ENCODE measurements around the gene GFI1. TPM values are rescaled to one million over a fixed set of nuclear protein-coding genes. Genes with fewer than 3 reads are reported as not detected.
A peak's percentile ranks its signal among the peaks of the same experiment; 100 is the strongest.

Gene GFI1
- total and polyA plus RNA-seq, 2 donors: 12.6 to 38.8 TPM

DNA sequence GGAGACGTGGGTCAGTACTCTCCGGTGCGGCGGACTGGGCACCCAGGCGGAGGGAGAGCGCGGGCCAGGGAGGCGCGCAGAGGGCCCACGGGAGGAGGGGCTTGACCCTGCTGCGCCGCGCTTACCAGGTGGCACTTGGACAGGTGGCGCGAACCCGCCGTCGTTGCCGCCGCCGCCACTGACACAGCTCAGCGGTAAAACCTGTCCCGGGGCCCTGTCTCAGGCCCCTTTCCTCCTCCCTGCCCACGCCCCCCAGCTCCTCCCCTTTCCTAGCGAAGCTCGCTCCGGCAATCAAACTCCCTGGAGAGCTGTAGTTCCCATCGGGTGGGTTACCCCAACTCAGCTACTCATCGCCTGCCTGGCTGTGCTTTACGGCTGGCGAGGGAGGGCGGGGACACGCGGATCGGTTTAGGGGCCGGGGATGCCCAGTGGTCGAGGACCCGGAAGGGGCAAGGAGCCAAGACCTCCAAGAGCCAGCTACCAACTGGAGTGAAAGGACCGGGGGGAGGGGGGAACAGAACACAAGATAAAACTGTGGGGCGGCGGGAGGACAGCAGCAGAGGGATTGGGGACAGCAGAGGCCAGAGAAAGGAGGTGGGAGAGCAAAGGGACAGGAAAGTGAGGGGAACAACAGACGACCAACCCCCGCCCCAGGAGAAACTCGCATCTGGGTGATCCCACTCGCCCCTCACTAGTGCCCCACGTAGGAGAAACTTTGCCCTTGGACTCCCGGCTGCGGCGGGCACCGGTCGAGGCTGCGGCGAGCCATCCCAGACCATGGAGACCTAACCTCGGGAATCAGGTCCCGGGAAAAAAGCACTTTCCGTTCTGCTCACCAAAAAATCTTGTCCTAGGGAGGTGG is 2.9 kb downstream of the GFI1 start:
- peak in 4 of 9 donors; percentile 59 to 85 (median 69) for DNase-seq (ENCODE audit: low read depth in 6 of 9, low spot score in 9 of 9)
- peaks cover 0 to 58% of the 10 kb centered on the region in 2 donors for H3K27me3 ChIP-seq (ENCODE audit: control insufficient read depth in 2 of 2, insufficient read depth in 1 of 2, low read length in 1 of 2)
- peak overlapping the region; percentile 78 to 90 for H3K27ac ChIP-seq (ENCODE audit: low read depth in 1 of 2, low read length in 1 of 2)
- H3K4me3 ChIP-seq (ENCODE audit: low read length in 2 of 2): peak overlapping the region; percentile 70 to 95
- peaks cover 19 to 26% of the 10 kb centered on the region in 2 donors for H3K36me3 ChIP-seq (ENCODE audit: control insufficient read depth in 2 of 2, insufficient read depth in 2 of 2, low read length in 1 of 2)
- H3K4me1 ChIP-seq (ENCODE audit: control insufficient read depth in 2 of 2, insufficient read depth in 2 of 2, low read length in 2 of 2): peaks cover 34 to 63% of the 10 kb centered on the region in 2 donors
- peaks cover 1 to 17% of the 10 kb centered on the region in 2 donors for H3K9me3 ChIP-seq (ENCODE audit: control insufficient read depth in 2 of 2, insufficient read depth in 1 of 2, low read length in 1 of 2)
- whole genome bisulfite sequencing: under 1% methylated on average over 56 of the region's 56 CpGs

DNA sequence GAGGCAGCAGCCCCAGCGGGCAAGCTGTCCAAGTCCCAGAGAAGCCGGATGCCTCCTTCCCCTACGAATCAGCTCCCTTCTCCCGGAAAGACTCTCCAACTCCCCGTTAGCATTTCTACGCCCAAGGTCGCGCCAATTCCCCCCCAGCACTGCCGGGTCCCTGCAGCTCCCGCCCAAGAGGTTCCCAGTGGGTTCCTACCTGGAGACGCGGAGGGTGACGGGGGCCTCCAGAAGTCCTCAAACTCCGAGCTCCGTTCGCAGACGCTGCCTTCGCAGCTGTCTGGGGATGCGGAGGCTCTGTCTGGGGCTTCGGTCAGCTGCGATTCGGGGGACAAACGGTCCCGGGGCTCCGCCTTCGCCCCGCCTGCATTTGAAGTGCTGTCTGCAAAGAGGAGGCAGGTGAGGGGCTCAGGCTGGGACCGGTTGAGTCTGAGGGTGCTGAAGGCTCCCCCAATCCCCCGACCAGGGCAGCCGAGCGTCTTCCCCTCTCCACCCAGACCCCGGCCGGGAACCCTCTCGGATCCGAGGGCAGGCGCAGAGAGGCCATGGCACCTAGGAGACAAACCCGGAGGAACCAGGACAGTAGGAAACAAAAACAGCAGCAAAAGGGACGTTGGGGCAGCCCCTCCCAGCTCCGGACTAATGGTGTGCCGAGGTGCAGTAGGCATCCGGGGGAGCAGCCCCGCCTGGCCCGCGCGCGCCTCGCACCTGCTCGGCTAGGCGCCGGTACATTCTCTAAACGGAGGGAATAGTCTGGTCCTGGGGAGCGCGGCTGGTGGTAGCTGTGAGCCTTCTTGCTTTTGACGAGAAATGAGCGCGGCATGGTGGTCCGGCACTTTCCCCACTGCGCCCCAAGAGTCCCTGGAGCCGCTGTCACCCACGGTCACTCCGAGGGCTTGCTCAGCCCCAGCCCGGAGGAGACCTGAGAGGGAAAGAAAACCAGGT is 3.8 kb downstream of the GFI1 start:
- peaks cover 1 to 17% of the 10 kb centered on the region in 2 donors for H3K9me3 ChIP-seq (ENCODE audit: control insufficient read depth in 2 of 2, insufficient read depth in 1 of 2, low read length in 1 of 2)
- DNase-seq (ENCODE audit: low read depth in 6 of 9, low spot score in 9 of 9): peak in 3 of 9 donors; percentile 51 to 71 (median 56)
- H3K4me3 ChIP-seq (ENCODE audit: low read length in 2 of 2): peak overlapping the region; percentile 70 to 95
- H3K27ac ChIP-seq (ENCODE audit: low read depth in 1 of 2, low read length in 1 of 2): peak overlapping the region; percentile 32 to 90
- peaks cover 23 to 35% of the 10 kb centered on the region in 2 donors for H3K36me3 ChIP-seq (ENCODE audit: control insufficient read depth in 2 of 2, insufficient read depth in 2 of 2, low read length in 1 of 2)
- H3K4me1 ChIP-seq (ENCODE audit: control insufficient read depth in 2 of 2, insufficient read depth in 2 of 2, low read length in 2 of 2): peaks cover 34 to 68% of the 10 kb centered on the region in 2 donors
- WGBS: under 1% methylated on average over 62 of the region's 62 CpGs
- H3K27me3 ChIP-seq (ENCODE audit: control insufficient read depth in 2 of 2, insufficient read depth in 1 of 2, low read length in 1 of 2): peaks cover 0 to 58% of the 10 kb centered on the region in 2 donors

DNA sequence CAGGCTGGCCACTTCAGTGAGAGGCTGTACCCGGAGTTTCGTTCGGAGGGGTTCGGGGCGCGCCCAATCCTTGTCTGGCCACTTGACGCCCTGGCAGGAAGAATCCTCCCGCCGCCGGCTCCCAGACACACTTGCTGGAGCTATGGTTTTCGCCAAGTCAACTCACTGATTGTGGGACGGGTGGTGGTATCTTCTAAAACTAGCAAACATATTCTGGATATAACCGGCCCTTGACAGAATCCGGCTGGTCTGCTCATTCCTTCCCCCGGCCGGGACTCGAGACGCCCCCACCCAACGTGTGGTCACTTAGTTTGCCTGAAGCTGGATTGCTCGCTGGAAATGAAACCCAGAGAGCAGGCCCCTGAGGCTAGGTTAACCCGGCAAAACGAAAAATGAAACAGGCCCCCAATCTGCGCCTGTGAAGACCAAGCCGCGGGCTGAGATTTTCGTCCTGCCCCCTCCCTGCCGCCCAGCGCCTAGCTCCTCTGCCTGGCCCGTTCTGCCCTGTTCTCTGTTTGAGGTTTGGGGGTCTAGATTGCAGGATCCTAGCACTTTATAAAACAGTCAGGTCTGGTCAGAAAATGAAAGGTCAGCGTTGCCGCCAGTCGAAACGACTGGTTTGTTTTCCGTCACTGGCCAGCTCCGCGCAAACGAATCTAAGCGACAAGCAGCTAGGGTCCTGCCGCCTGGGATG is 4.6 kb downstream of the GFI1 start:
- Histone ChIP-seq H3K27me3 (ENCODE audit: control insufficient read depth in 2 of 2, insufficient read depth in 1 of 2, low read length in 1 of 2) (peaks cover 0 to 58% of the 10 kb centered on the region in 2 donors), H3K27ac (ENCODE audit: low read depth in 1 of 2, low read length in 1 of 2) (peak overlapping the region in 1 of 2 donors; percentile 90), H3K4me3 (ENCODE audit: low read length in 2 of 2) (peak overlapping the region; percentile 70 to 95), H3K9me3 (ENCODE audit: control insufficient read depth in 2 of 2, insufficient read depth in 1 of 2, low read length in 1 of 2) (peaks cover 1 to 17% of the 10 kb centered on the region in 2 donors), H3K36me3 (ENCODE audit: control insufficient read depth in 2 of 2, insufficient read depth in 2 of 2, low read length in 1 of 2) (peaks cover 25 to 41% of the 10 kb centered on the region in 2 donors), H3K4me1 (ENCODE audit: control insufficient read depth in 2 of 2, insufficient read depth in 2 of 2, low read length in 2 of 2) (peaks cover 32 to 68% of the 10 kb centered on the region in 2 donors)
- no peak for DNase-seq (ENCODE audit: low read depth in 6 of 9, low spot score in 9 of 9)
- WGBS: 35% methylated on average over 39 of the region's 39 CpGs

DNA sequence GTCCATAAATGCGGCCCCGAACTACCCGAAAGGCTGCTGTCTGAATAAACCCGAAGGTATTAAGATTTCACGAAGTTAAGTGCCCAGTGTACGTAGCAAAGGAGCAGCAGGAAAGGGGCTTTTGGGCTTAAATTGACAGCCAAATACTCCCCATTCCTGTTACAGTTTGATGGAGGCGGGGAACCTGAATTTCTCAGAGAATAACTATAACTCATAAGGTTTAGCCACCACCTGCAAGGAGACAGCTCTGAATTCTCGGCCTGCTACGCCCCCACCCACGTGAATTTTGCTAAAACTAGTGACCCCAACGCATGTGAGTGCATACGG is 5.2 kb downstream of the GFI1 start:
- H3K27me3 ChIP-seq (ENCODE audit: control insufficient read depth in 2 of 2, insufficient read depth in 1 of 2, low read length in 1 of 2): peaks cover 0 to 58% of the 10 kb centered on the region in 2 donors
- H3K9me3 ChIP-seq (ENCODE audit: control insufficient read depth in 2 of 2, insufficient read depth in 1 of 2, low read length in 1 of 2): peaks cover 1 to 17% of the 10 kb centered on the region in 2 donors
- 86% methylated on average over 12 of the region's 12 CpGs for WGBS
- no peak overlapping the region for H3K27ac ChIP-seq (ENCODE audit: low read depth in 1 of 2, low read length in 1 of 2)
- DNase-seq (ENCODE audit: low read depth in 6 of 9, low spot score in 9 of 9): no peak
- peaks cover 25 to 41% of the 10 kb centered on the region in 2 donors for H3K36me3 ChIP-seq (ENCODE audit: control insufficient read depth in 2 of 2, insufficient read depth in 2 of 2, low read length in 1 of 2)
- peak overlapping the region; percentile 70 to 95 for H3K4me3 ChIP-seq (ENCODE audit: low read length in 2 of 2)
- H3K4me1 ChIP-seq (ENCODE audit: control insufficient read depth in 2 of 2, insufficient read depth in 2 of 2, low read length in 2 of 2): peaks cover 28 to 68% of the 10 kb centered on the region in 2 donors

DNA sequence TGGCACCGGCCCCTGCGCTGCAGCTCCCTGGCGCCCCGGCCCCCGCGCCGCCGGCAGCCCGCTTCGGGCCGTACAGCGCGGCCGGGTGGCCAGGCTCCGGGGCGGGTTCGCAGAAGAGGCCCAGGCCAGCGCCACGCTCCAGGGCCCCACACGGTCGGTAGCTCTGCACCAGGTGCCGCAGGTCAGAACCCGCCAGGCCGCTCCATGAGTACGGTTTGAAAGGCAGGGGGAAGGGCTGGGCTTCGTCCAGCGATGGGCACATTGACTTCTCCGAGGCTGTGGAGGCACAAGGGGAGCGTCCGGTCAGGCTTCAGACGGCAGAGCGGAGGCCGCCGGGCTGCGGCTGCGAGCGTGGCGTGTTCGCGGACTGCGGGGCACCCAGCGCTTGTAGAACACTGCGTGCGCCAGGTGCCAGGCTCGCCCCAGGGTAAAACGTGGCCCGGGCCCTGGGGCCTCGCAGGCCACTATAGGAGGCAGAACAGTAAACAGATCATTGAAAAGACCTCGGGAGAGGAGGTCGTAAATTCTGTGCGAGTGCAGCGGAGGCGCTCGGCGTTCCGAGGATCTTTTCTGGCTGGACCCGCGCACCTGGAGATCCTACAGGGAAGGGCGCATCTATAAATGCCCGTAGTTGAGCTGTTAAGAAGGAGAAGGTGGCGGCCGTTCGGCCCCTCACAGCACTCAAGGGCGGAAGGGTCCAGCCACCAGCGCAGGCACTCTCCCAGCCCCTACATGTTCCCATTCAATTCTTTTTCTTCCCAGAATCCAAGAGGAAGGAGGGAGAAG is 5.7 kb downstream of the GFI1 start:
- H3K4me1 ChIP-seq (ENCODE audit: control insufficient read depth in 2 of 2, insufficient read depth in 2 of 2, low read length in 2 of 2): peaks cover 29 to 72% of the 10 kb centered on the region in 2 donors
- DNase-seq (ENCODE audit: low read depth in 6 of 9, low spot score in 9 of 9): no peak

DNA sequence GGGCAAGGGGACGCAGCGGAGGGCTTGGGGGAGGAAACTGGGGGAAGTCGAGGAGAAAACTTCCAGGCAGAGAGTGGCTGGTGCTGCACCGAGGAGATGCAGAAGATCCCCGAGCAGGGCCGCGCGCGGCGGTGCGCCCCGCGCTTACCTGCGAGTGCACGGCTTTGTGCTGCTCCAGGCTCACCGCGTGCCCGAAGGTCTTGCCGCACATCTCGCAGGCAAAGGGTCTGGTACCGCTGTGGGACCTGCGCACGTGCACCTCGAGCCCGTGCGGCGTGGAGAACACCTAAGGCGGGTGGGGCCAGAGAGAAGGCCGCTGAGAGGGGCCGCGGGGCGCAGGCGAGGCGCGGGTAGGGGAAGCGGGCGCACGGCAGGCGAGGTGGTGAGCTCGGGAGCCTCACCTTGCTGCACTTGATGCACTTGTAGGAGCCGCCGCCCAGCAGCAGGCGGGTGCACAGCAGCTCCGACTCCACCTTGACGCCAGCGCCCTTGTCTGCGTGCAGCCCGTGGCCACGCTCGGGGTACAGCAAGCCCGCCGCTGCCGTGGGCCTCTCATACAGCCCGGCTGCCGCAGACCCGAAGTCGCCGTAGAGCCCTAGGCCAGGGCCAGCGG is 6.4 kb downstream of the GFI1 start:
- Histone ChIP-seq H3K36me3 (ENCODE audit: control insufficient read depth in 2 of 2, insufficient read depth in 2 of 2, low read length in 1 of 2) (peaks cover 29 to 47% of the 10 kb centered on the region in 2 donors), H3K9me3 (ENCODE audit: control insufficient read depth in 2 of 2, insufficient read depth in 1 of 2, low read length in 1 of 2) (peaks cover 1 to 17% of the 10 kb centered on the region in 2 donors), H3K4me1 (ENCODE audit: control insufficient read depth in 2 of 2, insufficient read depth in 2 of 2, low read length in 2 of 2) (peaks cover 36 to 76% of the 10 kb centered on the region in 2 donors), H3K4me3 (ENCODE audit: low read length in 2 of 2) (peak overlapping the region in 1 of 2 donors; percentile 6), H3K27ac (ENCODE audit: low read depth in 1 of 2, low read length in 1 of 2) (no peak overlapping the region), H3K27me3 (ENCODE audit: control insufficient read depth in 2 of 2, insufficient read depth in 1 of 2, low read length in 1 of 2) (peaks cover 0 to 50% of the 10 kb centered on the region in 2 donors)
- 95% methylated on average over 59 of the region's 59 CpGs for whole genome bisulfite sequencing
- no peak for DNase-seq (ENCODE audit: low read depth in 6 of 9, low spot score in 9 of 9)

More for the DNA sequence above, 5.7 kb downstream of the GFI1 start:
- peak overlapping the region; percentile 70 to 95 for H3K4me3 ChIP-seq (ENCODE audit: low read length in 2 of 2)
- WGBS: 91% methylated on average over 65 of the region's 65 CpGs
- peaks cover 1 to 17% of the 10 kb centered on the region in 2 donors for H3K9me3 ChIP-seq (ENCODE audit: control insufficient read depth in 2 of 2, insufficient read depth in 1 of 2, low read length in 1 of 2)
- H3K27ac ChIP-seq (ENCODE audit: low read depth in 1 of 2, low read length in 1 of 2): no peak overlapping the region
- H3K27me3 ChIP-seq (ENCODE audit: control insufficient read depth in 2 of 2, insufficient read depth in 1 of 2, low read length in 1 of 2): peaks cover 0 to 56% of the 10 kb centered on the region in 2 donors
- peaks cover 25 to 41% of the 10 kb centered on the region in 2 donors for H3K36me3 ChIP-seq (ENCODE audit: control insufficient read depth in 2 of 2, insufficient read depth in 2 of 2, low read length in 1 of 2)

DNA sequence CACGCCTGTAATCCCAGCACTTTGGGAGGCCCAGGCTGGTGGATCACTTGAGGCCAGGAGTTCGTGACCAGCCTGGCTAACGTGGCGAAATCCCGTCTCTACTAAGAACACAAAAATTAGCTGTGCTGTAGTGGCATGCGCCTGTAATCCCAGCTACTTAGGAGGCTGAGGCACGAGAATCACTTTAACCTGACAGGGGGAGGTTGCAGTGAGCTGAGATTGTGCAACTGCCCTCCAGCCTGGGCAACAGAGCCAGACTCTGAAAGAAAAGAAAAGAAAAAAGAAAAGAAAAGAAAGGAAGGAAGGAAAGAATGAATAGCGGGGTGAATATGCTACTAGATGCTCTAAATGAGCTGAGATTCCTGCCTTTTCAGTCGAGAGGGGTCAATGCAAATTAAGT is 7.1 kb downstream of the GFI1 start:
- H3K4me3 ChIP-seq (ENCODE audit: low read length in 2 of 2): no peak overlapping the region
- no peak for DNase-seq (ENCODE audit: low read depth in 6 of 9, low spot score in 9 of 9)
- peaks cover 29 to 54% of the 10 kb centered on the region in 2 donors for H3K36me3 ChIP-seq (ENCODE audit: control insufficient read depth in 2 of 2, insufficient read depth in 2 of 2, low read length in 1 of 2)
- H3K4me1 ChIP-seq (ENCODE audit: control insufficient read depth in 2 of 2, insufficient read depth in 2 of 2, low read length in 2 of 2): peaks cover 43 to 78% of the 10 kb centered on the region in 2 donors
- H3K9me3 ChIP-seq (ENCODE audit: control insufficient read depth in 2 of 2, insufficient read depth in 1 of 2, low read length in 1 of 2): peaks cover 1 to 17% of the 10 kb centered on the region in 2 donors
- WGBS: 96% methylated on average over 9 of the region's 9 CpGs
- peaks cover 0 to 43% of the 10 kb centered on the region in 2 donors for H3K27me3 ChIP-seq (ENCODE audit: control insufficient read depth in 2 of 2, insufficient read depth in 1 of 2, low read length in 1 of 2)
- H3K27ac ChIP-seq (ENCODE audit: low read depth in 1 of 2, low read length in 1 of 2): peak overlapping the region in 1 of 2 donors; percentile 10

Measured in thymus (tissue), 11 donors.